ENCODE data around the gene GPR32.
"Not testable (repeated sequence)": the region's sequence is repeated elsewhere in the genome, so short reads cannot be mapped to it uniquely, and the experiment has no call there.

GPR32 gene

GRCh38 chr19:50804420-50805272 lies 34.4 kb downstream of the GPR32 start:
- DNase-seq: peak; percentile 99

DNA sequence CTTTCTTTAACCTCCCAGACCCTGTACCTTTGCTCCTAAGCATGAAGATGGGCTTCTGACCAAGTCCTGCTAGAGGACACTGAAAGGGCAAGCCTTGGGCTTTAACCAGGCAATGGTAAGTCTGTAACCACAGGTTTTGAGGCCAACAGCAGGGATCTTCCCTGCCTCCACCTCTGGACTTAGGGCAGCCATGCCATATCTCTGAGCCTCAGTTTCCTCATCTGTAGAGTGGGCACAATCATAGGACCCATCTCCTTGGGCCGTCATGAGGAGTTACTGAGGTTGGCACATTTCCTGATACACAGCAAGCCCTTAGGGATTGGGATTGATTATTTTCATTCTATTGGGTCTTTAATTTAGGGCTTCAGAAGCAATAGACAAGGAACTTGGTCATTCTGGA lies 38.6 kb downstream of the GPR32 start:
- no peak for DNase-seq

DNA sequence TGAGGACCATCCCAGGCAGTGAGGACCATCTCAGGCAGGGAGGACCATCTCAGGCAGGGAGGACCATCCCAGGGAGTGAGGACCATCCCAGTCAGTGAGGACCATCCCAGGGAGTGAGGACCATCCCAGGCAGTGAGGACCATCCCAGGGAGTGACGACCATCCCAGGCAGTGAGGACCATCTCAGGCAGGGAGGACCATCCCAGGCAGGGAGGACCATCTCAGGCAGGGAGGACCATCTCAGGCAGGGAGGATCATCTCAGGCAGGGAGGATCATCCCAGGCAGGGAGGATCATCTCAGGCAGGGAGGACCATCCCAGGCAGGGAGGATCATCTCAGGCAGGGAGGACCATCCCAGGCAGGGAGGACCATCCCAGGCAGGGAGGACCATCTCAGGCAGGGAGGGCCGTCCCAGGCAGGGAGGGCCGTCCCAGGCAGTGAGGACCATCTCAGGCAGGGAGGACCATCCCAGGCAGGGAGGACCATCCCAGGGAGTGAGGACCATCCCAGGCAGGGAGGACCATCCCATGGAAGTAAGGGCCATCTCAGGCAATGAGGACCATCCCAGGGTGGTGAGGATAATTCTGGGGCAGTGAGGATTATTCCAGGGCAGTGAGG lies 41.5 kb downstream of the GPR32 start:
- DNase-seq: not testable (repeated sequence)

DNA sequence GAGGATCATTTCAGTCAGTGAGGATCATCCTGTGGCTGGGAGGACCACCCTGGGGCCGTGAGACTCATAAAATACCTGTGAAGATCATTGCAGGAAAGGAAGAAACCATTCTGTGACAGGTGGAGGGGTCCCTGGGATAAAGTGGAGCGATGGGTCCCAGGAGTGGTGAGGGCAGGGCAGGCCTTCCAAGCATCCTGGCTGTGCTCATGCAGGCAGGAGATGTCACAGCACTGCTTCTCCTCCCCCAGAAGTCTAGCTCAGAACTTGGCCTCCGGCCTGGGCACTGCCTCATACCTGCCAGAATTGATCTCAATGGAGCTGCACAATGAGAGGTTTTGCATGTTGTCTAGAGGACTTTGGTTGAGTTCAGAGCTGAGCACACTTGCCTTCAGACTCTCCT lies 42.2 kb downstream of the GPR32 start:
- DNase-seq: no peak

DNA sequence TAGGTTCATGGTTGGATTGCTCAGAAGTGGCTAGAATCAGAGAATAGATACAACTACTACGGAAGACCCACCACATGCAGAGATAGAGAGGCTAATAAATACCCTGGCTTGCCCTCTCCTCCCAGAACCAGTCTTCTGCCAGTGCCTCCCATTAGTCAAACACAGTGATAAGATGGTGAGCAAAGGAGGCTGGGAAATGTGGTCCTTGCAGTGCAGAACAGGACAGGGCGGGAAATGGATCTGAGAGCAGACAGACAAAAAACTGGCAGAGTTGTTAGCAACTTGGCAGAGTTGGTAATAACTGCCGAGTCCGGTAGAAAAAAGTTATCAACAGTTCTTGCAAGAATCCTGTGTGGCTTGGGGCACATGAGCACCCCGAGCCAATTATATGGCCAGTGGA lies 44.6 kb downstream of the GPR32 start:
- DNase-seq: no peak

GRCh38 chr19:50815439-50815838 lies 45.2 kb downstream of the GPR32 start:
- DNase-seq: no peak

- DNase-seq: peak; percentile 87
These were observed 47.9 kb downstream of the GPR32 start for GRCh38 chr19:50817941-50818858.

DNA sequence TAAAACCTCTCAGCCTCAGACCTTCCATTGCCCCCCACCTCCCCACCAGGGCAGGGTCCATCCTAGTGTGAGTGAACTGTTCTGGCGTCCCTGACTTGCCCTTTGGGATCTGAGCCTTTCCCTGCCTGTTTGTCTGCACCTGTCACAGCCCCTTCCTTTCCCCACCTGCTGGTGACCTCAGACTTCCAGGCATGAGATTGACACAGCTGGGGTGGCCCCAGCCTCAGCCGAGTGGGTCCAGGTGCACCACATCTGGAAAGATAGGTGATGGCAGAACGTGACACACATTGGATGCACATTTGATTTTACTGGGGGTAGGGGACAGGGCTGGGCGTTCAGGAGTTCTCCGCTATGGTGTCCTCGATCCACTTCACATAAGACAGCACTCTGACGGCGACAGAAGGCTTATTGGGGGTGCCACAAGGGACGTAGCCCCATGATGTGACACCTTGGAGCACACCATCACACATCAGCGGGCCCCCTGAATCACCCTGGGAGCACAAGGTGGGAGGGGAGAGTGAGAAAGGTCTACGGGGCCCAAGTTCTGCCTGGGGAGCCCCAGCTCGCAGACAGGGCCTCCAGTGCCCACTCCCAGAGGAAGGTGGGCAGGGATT lies 48.7 kb downstream of the GPR32 start:
- DNase-seq: no peak

- no peak for DNase-seq
These were observed 49.4 kb downstream of the GPR32 start for GRCh38 chr19:50819636-50820035.

DNA sequence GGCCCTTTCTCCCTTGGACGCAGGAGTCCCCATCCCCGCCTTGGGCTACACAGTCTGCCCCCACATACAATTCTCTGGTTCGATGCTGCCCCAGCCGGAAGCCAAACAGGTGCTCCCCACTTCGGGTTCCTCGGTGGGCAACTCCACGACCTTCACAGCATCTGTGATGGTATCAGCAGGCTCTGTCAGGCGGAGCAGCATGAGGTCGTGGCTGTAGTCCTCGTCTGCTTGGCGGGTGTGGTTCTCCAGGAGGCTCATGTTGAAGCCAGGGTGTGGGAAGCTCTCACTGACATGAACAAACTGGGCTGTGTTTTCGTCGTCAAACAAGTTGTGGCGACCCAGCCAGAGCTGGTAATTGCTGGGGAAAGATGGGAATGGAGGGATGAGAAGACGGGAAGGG lies 49.8 kb downstream of the GPR32 start:
- no peak for DNase-seq

DNA sequence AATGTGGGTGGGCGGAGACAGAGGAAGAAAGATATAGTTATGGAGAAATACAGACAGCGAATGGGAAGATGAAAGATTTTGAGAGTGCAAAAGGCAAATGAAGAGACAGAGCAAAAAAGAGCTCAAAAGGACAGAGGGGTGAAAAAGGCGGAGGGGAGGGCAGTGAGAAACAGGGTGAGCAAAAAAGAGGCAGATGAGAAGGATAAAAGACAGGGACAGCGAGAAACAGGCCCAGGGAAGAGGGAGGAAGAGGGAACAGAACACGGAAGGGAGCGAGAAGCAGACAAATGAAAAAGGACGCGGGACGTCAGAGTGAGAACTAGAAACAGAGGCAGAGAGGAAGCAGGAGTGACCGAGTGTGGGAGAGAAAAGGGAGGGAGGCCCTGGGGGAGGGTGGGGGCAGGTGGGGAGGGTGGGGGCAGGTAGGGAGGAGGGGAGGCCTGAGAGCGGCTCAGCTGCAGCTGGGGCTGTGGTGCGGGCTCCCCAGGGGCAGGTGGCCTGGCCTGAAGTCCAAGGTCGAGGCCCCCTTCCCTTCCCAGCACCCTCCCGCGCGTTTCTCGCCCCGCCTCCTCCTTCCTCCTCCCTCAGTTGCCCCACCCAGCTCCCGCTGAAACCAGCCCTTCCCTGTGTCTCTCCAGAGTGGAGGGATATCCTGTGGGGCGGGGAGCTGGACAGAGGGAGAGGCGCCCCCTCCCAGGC lies 50.4 kb downstream of the GPR32 start:
- no peak for DNase-seq

DNA sequence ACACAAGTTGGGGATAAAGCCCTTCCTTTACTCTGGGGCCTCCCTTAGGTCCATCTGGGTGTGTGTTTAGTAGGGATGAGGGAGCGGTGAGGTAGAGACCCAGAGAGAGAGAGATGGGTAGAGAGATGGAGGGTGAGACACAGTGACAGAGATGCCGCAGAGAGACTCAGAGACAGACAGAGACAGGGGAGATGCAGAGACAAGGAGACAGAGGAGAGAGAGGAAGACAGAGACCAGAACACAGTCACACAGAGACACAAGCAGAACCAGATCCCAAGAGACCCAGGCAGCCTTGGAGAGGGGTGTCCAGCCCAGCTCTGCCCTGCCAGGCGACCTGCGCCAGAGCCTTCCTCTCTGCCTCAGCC lies 51.0 kb downstream of the GPR32 start:
- no peak for DNase-seq

Data from stimulated activated CD8-positive, alpha-beta memory T cell treated with anti-CD3 and anti-CD28 coated beads, Interleukin-4, amount 100 ng/mL, for 48 hours (primary cell).